Activated CD4-positive, alpha-beta T cell treated with anti-CD3 and anti-CD28 coated beads, Interleukin-2, Interleukin-4, amounts not matched to agents 100 ng/mL and 50 ng/mL, durations not matched to agents 16 hours and 8 hours (primary cell): ENCODE results near the gene RPP30.

Source experiments
- DNase-seq: peaks from one replicate; pipeline ENCODE4 v3.0.0-alpha.2; 2020; ENCODE audit warnings: low spot score

RPP30 gene

GRCh38 chr10:90871766-90872647 is at the start of gene RPP30:
Gene RPP30 (plus strand): TSS chr10:90871974. CDS start chr10:90871987, 13 bp downstream.
- DNase-seq, result peak; percentile 86

GRCh38 chr10:90822508-90822907 is 49.3 kb upstream of the RPP30 start:
- no peak for DNase-seq

GRCh38 chr10:90832111-90832510 is 39.7 kb upstream of the RPP30 start:
- DNase-seq, result no peak

- DNase-seq, result no peak
Observed at GRCh38 chr10:90834326-90834725, 37.4 kb upstream of the RPP30 start.

- DNase-seq, result no peak
Observed at GRCh38 chr10:90837486-90837885, 34.3 kb upstream of the RPP30 start.

GRCh38 chr10:90842725-90843124 is 29.0 kb upstream of the RPP30 start:
- no peak for DNase-seq

- no peak for DNase-seq
Observed at GRCh38 chr10:90845726-90846125, 26.0 kb upstream of the RPP30 start.

- no peak for DNase-seq
Observed at GRCh38 chr10:90846746-90847145, 25.0 kb upstream of the RPP30 start.

- DNase-seq, result peak; percentile 14
Observed at GRCh38 chr10:90847436-90847835, 24.3 kb upstream of the RPP30 start.

- peak; percentile 31 for DNase-seq
Observed at GRCh38 chr10:90849956-90850749, 21.6 kb upstream of the RPP30 start.

GRCh38 chr10:90855126-90855525 is 16.6 kb upstream of the RPP30 start:
- no peak for DNase-seq

GRCh38 chr10:90856261-90856660 is 15.5 kb upstream of the RPP30 start:
- no peak for DNase-seq

- no peak for DNase-seq
Observed at GRCh38 chr10:90856964-90857634, 14.7 kb upstream of the RPP30 start.

- DNase-seq, result peak; percentile 42
Observed at GRCh38 chr10:90857635-90858460, 13.9 kb upstream of the RPP30 start, which contains the start of gene HTR7. Gene HTR7 (minus strand): TSS chr10:90858039. CDS start chr10:90857671, 368 bp downstream.

- DNase-seq, result no peak
Observed at GRCh38 chr10:90858461-90858968, 13.3 kb upstream of the RPP30 start.

GRCh38 chr10:90859321-90859751 is 12.4 kb upstream of the RPP30 start:
- DNase-seq, result no peak

GRCh38 chr10:90860790-90861189 is 11.0 kb upstream of the RPP30 start:
- DNase-seq, result no peak

- DNase-seq, result no peak
Observed at GRCh38 chr10:90862908-90863514, 8.8 kb upstream of the RPP30 start.

- no peak for DNase-seq
Observed at GRCh38 chr10:90865401-90865800, 6.4 kb upstream of the RPP30 start.

- DNase-seq, result no peak
Observed at GRCh38 chr10:90866050-90866598, 5.7 kb upstream of the RPP30 start.
